Measurements from ENCODE around the gene LPP.

GRCh38 chr3:188421151-188421821 lies 267.3 kb downstream of the LPP start:
- TF ChIP-seq CTCF (IDR thresholded peaks at IDR 0.05; ENCODE audit: insufficient read depth, low read length, poor library complexity, severe bottlenecking) (no peak), EZH2phosphoT487 (conservative IDR thresholded peaks at IDR 0.05; ENCODE audit: low read length) (no peak)

Data from SU-DHL-6 (cell line).